ENCODE results near the gene NPSR1. TPM values are rescaled to one million over a fixed set of nuclear protein-coding genes. Genes with fewer than 3 reads are reported as not detected.

The NPSR1 gene
- total RNA-seq, 4 donors from 2014 or later: not detected

- H3K4me1 ChIP-seq: no peaks in the 10 kb centered on the region
- no peaks in the 10 kb centered on the region for H3K36me3 ChIP-seq
- TF ChIP-seq POLR2A (IDR thresholded peaks at IDR 0.05): no peak
- TF ChIP-seq, protein P1, sequence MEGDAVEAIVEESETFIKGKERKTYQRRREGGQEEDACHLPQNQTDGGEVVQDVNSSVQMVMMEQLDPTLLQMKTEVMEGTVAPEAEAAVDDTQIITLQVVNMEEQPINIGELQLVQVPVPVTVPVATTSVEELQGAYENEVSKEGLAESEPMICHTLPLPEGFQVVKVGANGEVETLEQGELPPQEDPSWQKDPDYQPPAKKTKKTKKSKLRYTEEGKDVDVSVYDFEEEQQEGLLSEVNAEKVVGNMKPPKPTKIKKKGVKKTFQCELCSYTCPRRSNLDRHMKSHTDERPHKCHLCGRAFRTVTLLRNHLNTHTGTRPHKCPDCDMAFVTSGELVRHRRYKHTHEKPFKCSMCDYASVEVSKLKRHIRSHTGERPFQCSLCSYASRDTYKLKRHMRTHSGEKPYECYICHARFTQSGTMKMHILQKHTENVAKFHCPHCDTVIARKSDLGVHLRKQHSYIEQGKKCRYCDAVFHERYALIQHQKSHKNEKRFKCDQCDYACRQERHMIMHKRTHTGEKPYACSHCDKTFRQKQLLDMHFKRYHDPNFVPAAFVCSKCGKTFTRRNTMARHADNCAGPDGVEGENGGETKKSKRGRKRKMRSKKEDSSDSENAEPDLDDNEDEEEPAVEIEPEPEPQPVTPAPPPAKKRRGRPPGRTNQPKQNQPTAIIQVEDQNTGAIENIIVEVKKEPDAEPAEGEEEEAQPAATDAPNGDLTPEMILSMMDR (IDR thresholded peaks at IDR 0.05): no peak
- DNase-seq: no peak
- intact Hi-C loops (cut with DNase I; ENCODE audit: low total_unique reads): no loop called here
- H3K27ac ChIP-seq: no peak overlapping the region
- no peaks in the 10 kb centered on the region for H3K9me3 ChIP-seq
- H3K4me3 ChIP-seq: no peak overlapping the region
- H3K27me3 ChIP-seq: no peaks in the 10 kb centered on the region
These were observed 92.2 kb downstream of the NPSR1 start for GRCh38 chr7:34750209-34750608.

- H3K9me3 ChIP-seq: no peaks in the 10 kb centered on the region
- intact Hi-C loops (cut with DNase I; ENCODE audit: low total_unique reads): no loop called here
- H3K4me1 ChIP-seq: no peaks in the 10 kb centered on the region
- H3K27me3 ChIP-seq: no peaks in the 10 kb centered on the region
- TF ChIP-seq, protein P1 (IDR thresholded peaks at IDR 0.05): no peak
- no peak for TF ChIP-seq POLR2A (IDR thresholded peaks at IDR 0.05)
- H3K4me3 ChIP-seq: no peak overlapping the region
- DNase-seq: no peak
- H3K27ac ChIP-seq: no peak overlapping the region
- no peaks in the 10 kb centered on the region for H3K36me3 ChIP-seq
These were observed 92.6 kb downstream of the NPSR1 start for GRCh38 chr7:34750636-34751035.

- Histone ChIP-seq H3K9me3 (no peaks in the 10 kb centered on the region), H3K4me3 (no peak overlapping the region), H3K36me3 (no peaks in the 10 kb centered on the region), H3K4me1 (no peaks in the 10 kb centered on the region), H3K27ac (no peak overlapping the region), H3K27me3 (no peaks in the 10 kb centered on the region)
- TF ChIP-seq POLR2A (IDR thresholded peaks at IDR 0.05): no peak
- TF ChIP-seq, protein P1 (IDR thresholded peaks at IDR 0.05): no peak
- DNase-seq: no peak
- intact Hi-C loops (cut with DNase I; ENCODE audit: low total_unique reads): no loop called here
These were observed 94.0 kb downstream of the NPSR1 start for GRCh38 chr7:34751725-34752643.

DNA sequence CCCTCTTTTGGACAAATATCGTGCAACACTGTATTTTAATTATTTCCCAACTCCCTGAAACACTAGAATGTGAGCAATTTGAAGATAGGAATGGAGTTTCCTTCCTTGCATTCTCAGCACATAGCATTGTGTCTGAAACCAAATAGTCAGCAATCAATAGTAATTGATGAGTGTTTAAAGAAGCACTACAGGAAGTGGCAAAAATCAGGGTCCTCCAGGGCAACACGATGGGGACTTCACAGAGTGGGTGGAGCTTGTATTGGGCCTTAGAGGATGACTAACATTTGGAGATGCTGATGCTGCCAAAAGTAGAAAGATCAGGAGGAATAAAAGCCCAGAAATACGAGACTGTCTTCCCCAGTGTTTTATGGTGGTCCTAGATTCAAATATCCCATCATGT, 94.9 kb downstream of the NPSR1 start:
- Histone ChIP-seq H3K36me3 (no peaks in the 10 kb centered on the region), H3K4me3 (no peak overlapping the region), H3K9me3 (no peaks in the 10 kb centered on the region), H3K27me3 (no peaks in the 10 kb centered on the region), H3K4me1 (no peaks in the 10 kb centered on the region), H3K27ac (no peak overlapping the region)
- intact Hi-C loops (cut with DNase I; ENCODE audit: low total_unique reads): no loop called here
- DNase-seq: no peak
- TF ChIP-seq, protein P1 (IDR thresholded peaks at IDR 0.05): no peak
- TF ChIP-seq POLR2A (IDR thresholded peaks at IDR 0.05): no peak

- no peak for DNase-seq
- no peak overlapping the region for H3K27ac ChIP-seq
- no peaks in the 10 kb centered on the region for H3K36me3 ChIP-seq
- intact Hi-C loops (cut with DNase I; ENCODE audit: low total_unique reads): no loop called here
- H3K27me3 ChIP-seq: no peaks in the 10 kb centered on the region
- H3K4me1 ChIP-seq: no peaks in the 10 kb centered on the region
- no peaks in the 10 kb centered on the region for H3K9me3 ChIP-seq
- no peak overlapping the region for H3K4me3 ChIP-seq
- no peak for TF ChIP-seq POLR2A (IDR thresholded peaks at IDR 0.05)
- TF ChIP-seq, protein P1 (IDR thresholded peaks at IDR 0.05): no peak
These were observed 97.0 kb downstream of the NPSR1 start for GRCh38 chr7:34755008-34755407.

Measured in uterus (tissue), 4 donors.